ENCODE data around the gene DHDH. TPM values are rescaled to one million over a fixed set of nuclear protein-coding genes. Genes with fewer than 3 reads are reported as not detected.
A peak's percentile ranks its signal among the peaks of the same experiment; 100 is the strongest.

DHDH gene
- total RNA-seq, 1 experiment from 2014 or later, result 0.15 TPM

- DNase-seq (ENCODE audit: low read depth), result peak; percentile 28
Measured at GRCh38 chr19:48966541-48967345, 33.2 kb downstream of the DHDH start.

- peak; percentile 64 for DNase-seq (ENCODE audit: low read depth)
Measured at GRCh38 chr19:48967346-48968178, 34.1 kb downstream of the DHDH start.

- DNase-seq (ENCODE audit: low read depth), result peak; percentile 30
Measured at GRCh38 chr19:48968179-48968661, 34.7 kb downstream of the DHDH start.

- DNase-seq (ENCODE audit: low read depth), result no peak
Measured at GRCh38 chr19:48968813-48969218, 35.3 kb downstream of the DHDH start.

- peak; percentile 25 for DNase-seq (ENCODE audit: low read depth)
Measured at GRCh38 chr19:48969276-48970138, 36.0 kb downstream of the DHDH start.

GRCh38 chr19:48970139-48970766 lies 36.8 kb downstream of the DHDH start:
- DNase-seq (ENCODE audit: low read depth), result no peak

GRCh38 chr19:48970923-48971395 lies 37.5 kb downstream of the DHDH start:
- peak; percentile 27 for DNase-seq (ENCODE audit: low read depth)

- peak; percentile 45 for DNase-seq (ENCODE audit: low read depth)
Measured at GRCh38 chr19:48975947-48976847, 42.7 kb downstream of the DHDH start.

- DNase-seq (ENCODE audit: low read depth), result no peak
Measured at GRCh38 chr19:48977061-48977460, 43.6 kb downstream of the DHDH start.

GRCh38 chr19:48982280-48982679 lies 48.8 kb downstream of the DHDH start:
- DNase-seq (ENCODE audit: low read depth), result no peak

GRCh38 chr19:48985711-48986110 lies 52.2 kb downstream of the DHDH start:
- no peak for DNase-seq (ENCODE audit: low read depth)

- DNase-seq (ENCODE audit: low read depth), result no peak
Measured at GRCh38 chr19:48986211-48986610, 52.7 kb downstream of the DHDH start.

GRCh38 chr19:48987323-48987722 lies 53.8 kb downstream of the DHDH start:
- no peak for DNase-seq (ENCODE audit: low read depth)

- DNase-seq (ENCODE audit: low read depth), result no peak
Measured at GRCh38 chr19:48988286-48988685, 54.8 kb downstream of the DHDH start.

- no peak for DNase-seq (ENCODE audit: low read depth)
Measured at GRCh38 chr19:48988860-48989259, 55.4 kb downstream of the DHDH start.

- DNase-seq (ENCODE audit: low read depth), result no peak
Measured at GRCh38 chr19:48989701-48990291, 56.3 kb downstream of the DHDH start.

- no peak for DNase-seq (ENCODE audit: low read depth)
Measured at GRCh38 chr19:48990400-48990799, 56.9 kb downstream of the DHDH start.

GRCh38 chr19:48991011-48991609 lies 57.6 kb downstream of the DHDH start:
- DNase-seq (ENCODE audit: low read depth), result no peak

- DNase-seq (ENCODE audit: low read depth), result peak; percentile 83
Measured at GRCh38 chr19:48991873-48992580, 58.5 kb downstream of the DHDH start.
